Measurements from ENCODE around the gene DSG3.

Gene DSG3

GRCh38 chr18:31513189-31513935 is 65.8 kb downstream of the DSG3 start:
- no peak for TF ChIP-seq CTCF (conservative IDR thresholded peaks at IDR 0.05)
- H3K27ac ChIP-seq = no peak overlapping the region

- TF ChIP-seq CTCF (conservative IDR thresholded peaks at IDR 0.05) = no peak
- H3K27ac ChIP-seq = no peak overlapping the region
These were observed 68.9 kb downstream of the DSG3 start for GRCh38 chr18:31516437-31516836.

- no peak overlapping the region for H3K27ac ChIP-seq
- TF ChIP-seq CTCF (conservative IDR thresholded peaks at IDR 0.05) = no peak
These were observed 78.8 kb downstream of the DSG3 start for GRCh38 chr18:31526374-31526773.
